GM12872 (cell line): Measurements from ENCODE around the gene UNC13A.

ENCODE experiments used
- CTCF ChIP-seq: IDR thresholded peaks from 3 replicates; pipeline ENCODE4 v1.5.1; 2011; ENCODE audit warnings: low read depth, mild to moderate bottlenecking, low read length, moderate library complexity; ENCODE audit not compliant: insufficient read depth

Gene UNC13A

GRCh38 chr19:17605761-17606589 lies 82.2 kb downstream of the UNC13A start:
- TF ChIP-seq CTCF, result peak; percentile 84

- TF ChIP-seq CTCF, result no peak
Observed at GRCh38 chr19:17605117-17605516, 83.0 kb downstream of the UNC13A start.

GRCh38 chr19:17604372-17605025 lies 83.7 kb downstream of the UNC13A start:
- TF ChIP-seq CTCF, result no peak

GRCh38 chr19:17602872-17603510 lies 85.2 kb downstream of the UNC13A start:
- TF ChIP-seq CTCF, result no peak

GRCh38 chr19:17602217-17602616 lies 85.9 kb downstream of the UNC13A start:
- no peak for TF ChIP-seq CTCF

- TF ChIP-seq CTCF, result no peak
Observed at GRCh38 chr19:17601683-17602082, 86.5 kb downstream of the UNC13A start.

- no peak for TF ChIP-seq CTCF
Observed at GRCh38 chr19:17599780-17600179, 88.4 kb downstream of the UNC13A start.
